Colonic mucosa (tissue), 4 donors: ENCODE measurements around the gene RBM17. TPM values are rescaled to one million over a fixed set of nuclear protein-coding genes. Genes with fewer than 3 reads are reported as not detected.

Experiments used
- DNase-seq: peaks from one replicate; pipeline ENCODE4 v3.0.0-alpha.2; 2020
- H3K27ac ChIP-seq: fragments of 200-600 bp; one replicate; pipeline ENCODE4 v1.8.0; 2021
- H3K27me3 ChIP-seq: fragments of 200-600 bp; one replicate; pipeline ENCODE4 v1.8.0; 2021
- H3K36me3 ChIP-seq: fragments of 200-600 bp; one replicate; pipeline ENCODE4 v1.8.0; 2021
- H3K4me1 ChIP-seq: fragments of 200-600 bp; one replicate; pipeline ENCODE4 v1.8.0; 2021; ENCODE audit warnings: mild to moderate bottlenecking
- H3K4me3 ChIP-seq: fragments of 200-600 bp; one replicate; pipeline ENCODE4 v1.8.0; 2021
- H3K9ac ChIP-seq, 2 donors: one replicate each; pipeline ENCODE4 v1.7.0; 2013; ENCODE audit warnings: control low read depth in 2 of 2, low read depth in 2 of 2, low read length in 2 of 2
- H3K9me3 ChIP-seq: fragments of 200-600 bp; one replicate; pipeline ENCODE4 v1.8.0; 2021
- CTCF ChIP-seq: fragments of 200-600 bp; IDR thresholded peaks from one replicate; pipeline ENCODE4 v1.8.0; 2022; ENCODE audit warnings: antibody characterized with exemption, mild to moderate bottlenecking
- intact Hi-C: fragments of 100-400 bp; cut with DNase I; formaldehyde crosslinking; loops from one replicate; pipeline ENCODE4 v1.14.1; 2022
- total RNA-seq, 2 donors: library from RNA; stranded (reverse); fragmentation: NEBNext Ultra II Directional in 1 of 2; extraction: Animal tissue kit (Norgen Biotek cat#: 25700) in 1 of 2; gene quantifications; one replicate each; pipeline ENCODE4 v1.2.1, GENCODE V29; 2021
- donor health status: healthy.
- donor health status: DM: no; HTN: no; CAD: no.
- donor health status: DM: no; HTN: no; CAD: no.

Gene RBM17
- total RNA-seq, 2 donors from 2014 or later, result 80.3 to 110 TPM

- peak; percentile 14 for DNase-seq
- TF ChIP-seq CTCF, result no peak
- Histone ChIP-seq H3K27me3 (no peaks in the 10 kb centered on the region), H3K27ac (no peak overlapping the region), H3K9me3 (no peaks in the 10 kb centered on the region), H3K4me1 (no peaks in the 10 kb centered on the region), H3K4me3 (no peak overlapping the region), H3K9ac (no peak overlapping the region), H3K36me3 (no peaks in the 10 kb centered on the region)
- intact Hi-C loops, result no loop called here
Observed at GRCh38 chr10:6049031-6049400, 39.8 kb upstream of the RBM17 start.

GRCh38 chr10:6050801-6051445 lies 37.9 kb upstream of the RBM17 start:
- no peaks in the 10 kb centered on the region for H3K9me3 ChIP-seq
- no peaks in the 10 kb centered on the region for H3K27me3 ChIP-seq
- intact Hi-C loops, result loop anchor here (5.0 kb wide), 1 partner anchor 39 kb away; no protein-coding TSS in a partner anchor
- DNase-seq, result peak; percentile 80
- no peaks in the 10 kb centered on the region for H3K4me1 ChIP-seq
- H3K9ac ChIP-seq, result peak overlapping the region; percentile 12 to 49
- H3K4me3 ChIP-seq, result peak overlapping the region; percentile 23
- TF ChIP-seq CTCF, result peak; percentile 32
- H3K27ac ChIP-seq, result peak overlapping the region; percentile 48
- no peaks in the 10 kb centered on the region for H3K36me3 ChIP-seq

GRCh38 chr10:6052247-6053221 lies 36.3 kb upstream of the RBM17 start:
- intact Hi-C loops, result loop anchor here (5.0 kb wide), 1 partner anchor 40 kb away; no protein-coding TSS in a partner anchor
- H3K9ac ChIP-seq, result no peak overlapping the region
- no peak overlapping the region for H3K27ac ChIP-seq

GRCh38 chr10:6053303-6053702 lies 35.5 kb upstream of the RBM17 start:
- no peak overlapping the region for H3K27ac ChIP-seq
- H3K9ac ChIP-seq, result no peak overlapping the region
- intact Hi-C loops, result loop anchor here (5.0 kb wide), 1 partner anchor 41 kb away; no protein-coding TSS in a partner anchor
- no peak overlapping the region for H3K4me3 ChIP-seq
- H3K27me3 ChIP-seq, result no peaks in the 10 kb centered on the region
- no peak for DNase-seq
- no peaks in the 10 kb centered on the region for H3K9me3 ChIP-seq
- H3K4me1 ChIP-seq, result no peaks in the 10 kb centered on the region
- no peak for TF ChIP-seq CTCF
- H3K36me3 ChIP-seq, result no peaks in the 10 kb centered on the region

More at GRCh38 chr10:6052247-6053221, 36.3 kb upstream of the RBM17 start:
- Histone ChIP-seq H3K4me3 (no peak overlapping the region), H3K9me3 (no peaks in the 10 kb centered on the region), H3K27me3 (no peaks in the 10 kb centered on the region), H3K4me1 (no peaks in the 10 kb centered on the region), H3K36me3 (no peaks in the 10 kb centered on the region)
- peak; percentile 20 for DNase-seq
- TF ChIP-seq CTCF, result no peak

GRCh38 chr10:6053816-6054631 lies 34.8 kb upstream of the RBM17 start:
- Histone ChIP-seq H3K4me1 (no peaks in the 10 kb centered on the region), H3K4me3 (no peak overlapping the region), H3K27me3 (no peaks in the 10 kb centered on the region), H3K9ac (no peak overlapping the region), H3K9me3 (no peaks in the 10 kb centered on the region), H3K27ac (peak overlapping the region; percentile 6), H3K36me3 (no peaks in the 10 kb centered on the region)
- DNase-seq, result peak; percentile 57
- no peak for TF ChIP-seq CTCF
- intact Hi-C loops, result loop anchor here (5.0 kb wide), 1 partner anchor 42 kb away; no protein-coding TSS in a partner anchor
